KOPT-K1 (cell line): Measurements from ENCODE around the gene NUTM2F.
A peak's percentile ranks its signal among the peaks of the same experiment; 100 is the strongest.
"Not testable (repeated sequence)": the region's sequence is repeated elsewhere in the genome, so short reads cannot be mapped to it uniquely, and the experiment has no call there.

Experiments used
- H3K27ac ChIP-seq: fragments of 200-600 bp; sonication (generic); 2 replicates; pipeline ENCODE4 v1.5.1; 2016; ENCODE audit warnings: antibody characterized with exemption, mild to moderate bottlenecking, low read depth, low read length; ENCODE audit not compliant: poor library complexity, severe bottlenecking
- H3K36me3 ChIP-seq: fragments of 200-600 bp; sonication (generic); 2 replicates; pipeline ENCODE4 v1.5.1; 2017; ENCODE audit warnings: antibody characterized with exemption, mild to moderate bottlenecking, low read length, moderate library complexity; ENCODE audit not compliant: insufficient read depth
- H3K9me3 ChIP-seq: fragments of 200-600 bp; sonication (generic); 2 replicates; pipeline ENCODE4 v1.5.1; 2017; ENCODE audit warnings: antibody characterized with exemption, low read length, mild to moderate bottlenecking; ENCODE audit not compliant: insufficient read depth, poor library complexity, severe bottlenecking

NUTM2F gene

GRCh38 chr9:94328544-94328943 is at the start of gene NUTM2F:
TSS of gene NUTM2F (minus strand) at chr9:94328644. CDS start at chr9:94328623, 21 bp downstream.
- H3K9me3 ChIP-seq, H3K27ac ChIP-seq, H3K36me3 ChIP-seq: not testable (repeated sequence)

- not testable (repeated sequence) for H3K36me3 ChIP-seq
- peak overlapping the region; percentile 28 for H3K27ac ChIP-seq
Measured at GRCh38 chr9:94375197-94375596, 46.8 kb upstream of the NUTM2F start.

GRCh38 chr9:94374176-94375056 is 46.0 kb upstream of the NUTM2F start:
- not testable (repeated sequence) for H3K36me3 ChIP-seq, H3K9me3 ChIP-seq
- peak overlapping the region; percentile 38 for H3K27ac ChIP-seq

More at GRCh38 chr9:94375197-94375596, 46.8 kb upstream of the NUTM2F start:
- not testable (repeated sequence) for H3K9me3 ChIP-seq

- not testable (repeated sequence) for H3K36me3 ChIP-seq, H3K9me3 ChIP-seq
- peak overlapping the region; percentile 31 for H3K27ac ChIP-seq
Measured at GRCh38 chr9:94373779-94374175, 45.3 kb upstream of the NUTM2F start.

GRCh38 chr9:94370266-94370665 is 41.8 kb upstream of the NUTM2F start:
- not testable (repeated sequence) for H3K9me3 ChIP-seq, H3K36me3 ChIP-seq, H3K27ac ChIP-seq

- H3K27ac ChIP-seq, H3K36me3 ChIP-seq, H3K9me3 ChIP-seq: not testable (repeated sequence)
Measured at GRCh38 chr9:94364093-94364614, 35.7 kb upstream of the NUTM2F start.

- not testable (repeated sequence) for H3K9me3 ChIP-seq, H3K36me3 ChIP-seq, H3K27ac ChIP-seq
Measured at GRCh38 chr9:94357158-94357557, 28.7 kb upstream of the NUTM2F start.

GRCh38 chr9:94351901-94352723 is 23.7 kb upstream of the NUTM2F start:
- H3K9me3 ChIP-seq, H3K27ac ChIP-seq, H3K36me3 ChIP-seq: not testable (repeated sequence)

GRCh38 chr9:94348754-94349153 is 20.3 kb upstream of the NUTM2F start:
- not testable (repeated sequence) for H3K27ac ChIP-seq, H3K36me3 ChIP-seq

GRCh38 chr9:94347451-94347850 is 19.0 kb upstream of the NUTM2F start:
- not testable (repeated sequence) for H3K9me3 ChIP-seq, H3K36me3 ChIP-seq, H3K27ac ChIP-seq

More at GRCh38 chr9:94348754-94349153, 20.3 kb upstream of the NUTM2F start:
- not testable (repeated sequence) for H3K9me3 ChIP-seq

GRCh38 chr9:94341703-94342102 is 13.3 kb upstream of the NUTM2F start:
- H3K36me3 ChIP-seq, H3K9me3 ChIP-seq, H3K27ac ChIP-seq: not testable (repeated sequence)

GRCh38 chr9:94340750-94341149 is 12.3 kb upstream of the NUTM2F start:
- not testable (repeated sequence) for H3K9me3 ChIP-seq, H3K27ac ChIP-seq, H3K36me3 ChIP-seq

GRCh38 chr9:94339657-94340056 is 11.2 kb upstream of the NUTM2F start:
- not testable (repeated sequence) for H3K36me3 ChIP-seq, H3K9me3 ChIP-seq, H3K27ac ChIP-seq

- H3K36me3 ChIP-seq, H3K9me3 ChIP-seq, H3K27ac ChIP-seq: not testable (repeated sequence)
Measured at GRCh38 chr9:94338723-94339122, 10.3 kb upstream of the NUTM2F start.

- H3K27ac ChIP-seq, H3K9me3 ChIP-seq, H3K36me3 ChIP-seq: not testable (repeated sequence)
Measured at GRCh38 chr9:94336445-94336844, 8.0 kb upstream of the NUTM2F start.
